WERI-Rb-1 (cell line): Measurements from ENCODE around the gene RIMBP2.

Experiments
- DNase-seq: peaks from one replicate; pipeline ENCODE4 v3.0.0-alpha.2; 2020
- H3K27ac ChIP-seq: fragments of 250-450 bp; sonication (Bioruptor Pico); 2 replicates; pipeline ENCODE4 v1.5.1; 2020; ENCODE audit warnings: mild to moderate bottlenecking, moderate library complexity
- H3K27me3 ChIP-seq: fragments of 250-450 bp; sonication (Bioruptor Pico); 2 replicates; pipeline ENCODE4 v1.5.1; 2021; ENCODE audit warnings: mild to moderate bottlenecking, low read depth, moderate library complexity; ENCODE audit not compliant: insufficient read depth, severe bottlenecking
- H3K36me3 ChIP-seq: fragments of 250-450 bp; sonication (Bioruptor Pico); 2 replicates; pipeline ENCODE4 v1.5.1; 2020; ENCODE audit warnings: mild to moderate bottlenecking, moderate library complexity
- H3K4me3 ChIP-seq: 2 replicates; pipeline ENCODE4 v1.5.1; 2011; ENCODE audit warnings: low read depth, mild to moderate bottlenecking, control low read depth, low read length
- H3K9me3 ChIP-seq: fragments of 250-450 bp; sonication (Bioruptor Pico); 2 replicates; pipeline ENCODE4 v1.5.1; 2021; ENCODE audit warnings: mild to moderate bottlenecking, moderate library complexity; ENCODE audit not compliant: severe bottlenecking
- CTCF ChIP-seq: IDR thresholded peaks from 2 replicates; pipeline ENCODE4 v1.5.1; 2011; ENCODE audit warnings: low read depth, mild to moderate bottlenecking, control low read depth, inconsistent platforms, low read length

RIMBP2 gene

GRCh38 chr12:130347588-130347987, 368.5 kb downstream of the RIMBP2 start:
- H3K27ac ChIP-seq, result no peak overlapping the region
- H3K4me3 ChIP-seq, result no peak overlapping the region
- no peaks in the 10 kb centered on the region for H3K36me3 ChIP-seq
- TF ChIP-seq CTCF, result no peak
- H3K27me3 ChIP-seq, result no peaks in the 10 kb centered on the region
- H3K9me3 ChIP-seq, result no peaks in the 10 kb centered on the region
- DNase-seq, result no peak
